NCI-H1436 (cell line): ENCODE results near the gene SLC51B.
"Not testable (repeated sequence)": the region's sequence is repeated elsewhere in the genome, so short reads cannot be mapped to it uniquely, and the experiment has no call there.

ENCODE experiments used
- DNase-seq: peaks from one replicate; lab custom pipeline; 2025; lab: John Stamatoyannopoulos, UW

The SLC51B gene

GRCh38 chr15:65041787-65042186, 3.4 kb upstream of the SLC51B start:
- DNase-seq: no peak

- no peak for DNase-seq
Observed at GRCh38 chr15:65042776-65043327, 2.3 kb upstream of the SLC51B start.

- not testable (repeated sequence) for DNase-seq
Observed at GRCh38 chr15:65044218-65044617, 969 bp upstream of the SLC51B start.

- no peak for DNase-seq
Observed at GRCh38 chr15:65048241-65048640, 3.1 kb downstream of the SLC51B start.

- peak; percentile 99 for DNase-seq
Observed at GRCh38 chr15:65049418-65049840, 4.2 kb downstream of the SLC51B start.

GRCh38 chr15:65050270-65050669, 5.1 kb downstream of the SLC51B start:
- no peak for DNase-seq

GRCh38 chr15:65051266-65051665, 6.1 kb downstream of the SLC51B start:
- no peak for DNase-seq

- DNase-seq: no peak
Observed at GRCh38 chr15:65052956-65053355, 7.8 kb downstream of the SLC51B start.

GRCh38 chr15:65054333-65055200, 9.4 kb downstream of the SLC51B start:
- peak; percentile 51 for DNase-seq

GRCh38 chr15:65055201-65055870, 10.1 kb downstream of the SLC51B start:
- no peak for DNase-seq

GRCh38 chr15:65056106-65056505, 10.9 kb downstream of the SLC51B start:
- no peak for DNase-seq

GRCh38 chr15:65056868-65057548, 11.8 kb downstream of the SLC51B start:
- no peak for DNase-seq

- DNase-seq: no peak
Observed at GRCh38 chr15:65057549-65057940, 12.4 kb downstream of the SLC51B start.

GRCh38 chr15:65058394-65059368, 13.5 kb downstream of the SLC51B start:
- DNase-seq: no peak

GRCh38 chr15:65059369-65059750, 14.2 kb downstream of the SLC51B start:
- no peak for DNase-seq

GRCh38 chr15:65059931-65060596, 14.9 kb downstream of the SLC51B start:
- no peak for DNase-seq

GRCh38 chr15:65060641-65061397, 15.6 kb downstream of the SLC51B start:
- DNase-seq: no peak

GRCh38 chr15:65062061-65062460, 16.9 kb downstream of the SLC51B start:
- no peak for DNase-seq

- no peak for DNase-seq
Observed at GRCh38 chr15:65062726-65063125, 17.5 kb downstream of the SLC51B start.
